ENCODE data around the gene SETDB2.

GRCh38 chr13:49498206-49498605 lies 54.1 kb downstream of the SETDB2 start:
- TF ChIP-seq, protein P1, sequence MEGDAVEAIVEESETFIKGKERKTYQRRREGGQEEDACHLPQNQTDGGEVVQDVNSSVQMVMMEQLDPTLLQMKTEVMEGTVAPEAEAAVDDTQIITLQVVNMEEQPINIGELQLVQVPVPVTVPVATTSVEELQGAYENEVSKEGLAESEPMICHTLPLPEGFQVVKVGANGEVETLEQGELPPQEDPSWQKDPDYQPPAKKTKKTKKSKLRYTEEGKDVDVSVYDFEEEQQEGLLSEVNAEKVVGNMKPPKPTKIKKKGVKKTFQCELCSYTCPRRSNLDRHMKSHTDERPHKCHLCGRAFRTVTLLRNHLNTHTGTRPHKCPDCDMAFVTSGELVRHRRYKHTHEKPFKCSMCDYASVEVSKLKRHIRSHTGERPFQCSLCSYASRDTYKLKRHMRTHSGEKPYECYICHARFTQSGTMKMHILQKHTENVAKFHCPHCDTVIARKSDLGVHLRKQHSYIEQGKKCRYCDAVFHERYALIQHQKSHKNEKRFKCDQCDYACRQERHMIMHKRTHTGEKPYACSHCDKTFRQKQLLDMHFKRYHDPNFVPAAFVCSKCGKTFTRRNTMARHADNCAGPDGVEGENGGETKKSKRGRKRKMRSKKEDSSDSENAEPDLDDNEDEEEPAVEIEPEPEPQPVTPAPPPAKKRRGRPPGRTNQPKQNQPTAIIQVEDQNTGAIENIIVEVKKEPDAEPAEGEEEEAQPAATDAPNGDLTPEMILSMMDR (IDR thresholded peaks at IDR 0.05; ENCODE audit: poor library complexity, severe bottlenecking), result no peak
- no peak for TF ChIP-seq RAD21 (conservative IDR thresholded peaks at IDR 0.05)
- TF ChIP-seq SMC3 (conservative IDR thresholded peaks at IDR 0.05; ENCODE audit: poor library complexity), result no peak
- TF ChIP-seq TAF1 (IDR thresholded peaks at IDR 0.05; ENCODE audit: low read depth), result no peak
- TF ChIP-seq REST (IDR thresholded peaks at IDR 0.05; ENCODE audit: borderline replicate concordance), result no peak
